Stimulated activated effector memory CD8-positive, alpha-beta T cell treated with anti-CD3 and anti-CD28 coated beads, Interleukin-12 subunit alpha, Interleukin-12 subunit beta, amount 100 ng/mL, for 72 hours (primary cell): ENCODE results near the gene ANAPC4.

Source experiments
- ATAC-seq: fragments of 150-1000 bp; cut with Tn5 transposase; 2 replicates; pipeline ENCODE4 v1.10.0; 2021
- DNase-seq, 2 donors: peaks; one replicate each; pipeline ENCODE4 v3.0.0; 2021 to 2022; ENCODE audit warnings: low spot score in 2 of 2
- H3K27ac Mint-ChIP-seq: one replicate; pipeline ENCODE4 v1.8.0; 2022; ENCODE audit warnings: mild to moderate bottlenecking, mixed read lengths
- H3K36me3 Mint-ChIP-seq: one replicate; pipeline ENCODE4 v1.8.0; 2022; ENCODE audit warnings: mild to moderate bottlenecking, mixed read lengths
- H3K4me1 Mint-ChIP-seq: one replicate; pipeline ENCODE4 v1.8.0; 2022; ENCODE audit warnings: mixed read lengths
- H3K4me3 Mint-ChIP-seq: one replicate; pipeline ENCODE4 v1.8.0; 2022; ENCODE audit warnings: mild to moderate bottlenecking, mixed read lengths
- H3K9me3 Mint-ChIP-seq: one replicate; pipeline ENCODE4 v1.8.0; 2022; ENCODE audit warnings: mixed read lengths

Gene ANAPC4

GRCh38 chr4:25467843-25468242 lies 90.8 kb downstream of the ANAPC4 start:
- H3K36me3 Mint-ChIP-seq: no peaks in the 10 kb centered on the region
- no peak overlapping the region for H3K4me3 Mint-ChIP-seq
- ATAC-seq: no peak
- no peak overlapping the region for H3K27ac Mint-ChIP-seq
- H3K4me1 Mint-ChIP-seq: no peaks in the 10 kb centered on the region
- no peak for DNase-seq
- peaks cover 4% of the 10 kb centered on the region for H3K9me3 Mint-ChIP-seq
